Epithelial cell of proximal tubule (primary cell): ENCODE data around the gene MRPL18. TPM values are rescaled to one million over a fixed set of nuclear protein-coding genes. Genes with fewer than 3 reads are reported as not detected.

Source experiments
- DNase-seq: peaks from one replicate; pipeline ENCODE4 v3.0.0-alpha.2; 2011; ENCODE audit warnings: low read depth
- H3K4me3 ChIP-seq: 2 replicates; pipeline ENCODE4 v1.5.1; 2011; ENCODE audit warnings: low read depth, mild to moderate bottlenecking, low read length
- CTCF ChIP-seq: conservative IDR thresholded peaks from 2 replicates; pipeline ENCODE4 v1.5.1; 2012; ENCODE audit warnings: low read depth, mild to moderate bottlenecking, low read length
- total RNA-seq: library from RNA; depleted of rRNA; stranded (reverse); fragments of >200 nt; gene quantifications from 2 replicates; pipeline ENCODE4 v1.2.3, GENCODE V29; 2015

MRPL18 gene
- total RNA-seq, 1 donor from 2014 or later: 183 TPM

GRCh38 chr6:159842035-159842434 lies 51.8 kb downstream of the MRPL18 start:
- DNase-seq: no peak
- peak; percentile 65 for TF ChIP-seq CTCF
- H3K4me3 ChIP-seq: no peak overlapping the region

GRCh38 chr6:159844737-159845645 lies 54.7 kb downstream of the MRPL18 start:
- no peak for TF ChIP-seq CTCF
- DNase-seq: no peak
- H3K4me3 ChIP-seq: no peak overlapping the region

Other genes with a start within 250 kb of the MRPL18 start
- gene SOD2, start 97.2 kb upstream of the MRPL18 start, total RNA-seq: 91.4 and 93.9 TPM in 2 replicates
- 82.3 and 82.5 TPM in 2 replicates for gene WTAP, start 63.0 kb upstream of the MRPL18 start, total RNA-seq
- 38.3 and 110 TPM in 2 replicates for gene ACAT2, start 28.4 kb upstream of the MRPL18 start, total RNA-seq
- gene TCP1, start 865 bp upstream of the MRPL18 start, total RNA-seq: 237 and 390 TPM in 2 replicates
- gene PNLDC1, start 9.8 kb downstream of the MRPL18 start, total RNA-seq: not detected in 2 replicates
- gene MAS1, start 100.5 kb downstream of the MRPL18 start, total RNA-seq: not detected in 2 replicates
- gene IGF2R, start 178.6 kb downstream of the MRPL18 start, total RNA-seq: 50.3 and 50.8 TPM in 2 replicates